Left lung (tissue), 10 donors: ENCODE results near the gene NAV1. TPM values are rescaled to one million over a fixed set of nuclear protein-coding genes. Genes with fewer than 3 reads are reported as not detected.

Source experiments
- ATAC-seq: fragments of 200-7000 bp; cut with Tn5 transposase; one replicate; pipeline ENCODE4 v1.9.1; 2020; ENCODE audit warnings: moderate library complexity
- DNase-seq, 4 donors: peaks; one replicate each; pipeline ENCODE4 v3.0.0-alpha.2; 2013 to 2020
- H3K27ac ChIP-seq, 2 donors: fragments of 200-600 bp; sonication (generic) in 1 of 2; one replicate each; pipeline versions ENCODE4 v1.5.0 to v1.8.0; 2020 to 2021
- H3K27me3 ChIP-seq, 2 donors: fragments of 200-600 bp; sonication (generic) in 1 of 2; one replicate each; pipeline versions ENCODE4 v1.5.0 to v1.8.0; 2020 to 2021
- H3K36me3 ChIP-seq, 2 donors: fragments of 200-600 bp; sonication (generic) in 1 of 2; one replicate each; pipeline versions ENCODE4 v1.5.0 to v1.8.0; 2020 to 2021
- H3K4me1 ChIP-seq, 2 donors: fragments of 200-600 bp; one replicate each; pipeline ENCODE4 v1.8.0; 2021
- H3K4me3 ChIP-seq, 2 donors: fragments of 200-600 bp; sonication (generic) in 1 of 2; one replicate each; pipeline versions ENCODE4 v1.5.0 to v1.8.0; 2020 to 2021; ENCODE audit warnings: mild to moderate bottlenecking in 1 of 2
- H3K9me3 ChIP-seq, 2 donors: fragments of 200-600 bp; sonication (generic) in 1 of 2; one replicate each; pipeline versions ENCODE4 v1.5.0 to v1.8.0; 2020 to 2021
- intact Hi-C, 2 donors: fragments of 100-400 bp; cut with DNase I; formaldehyde crosslinking; loops; one replicate each; pipeline versions ENCODE4 v1.11.2 to v1.14.2; 2022
- polyA plus RNA-seq, 6 donors: library from polyadenylated mRNA; unstranded; fragments of 120-200 nt; gene quantifications; one replicate each; pipeline ENCODE4 v1.2.1, GENCODE V29; 2013; ENCODE audit not compliant: insufficient read length in 6 of 6
- total RNA-seq, 2 donors: library from RNA; stranded (reverse); fragmentation: NEBNext Ultra II Directional; extraction: Animal tissue kit (Norgen Biotek cat#: 25700); gene quantifications; one replicate each; pipeline ENCODE4 v1.2.1, GENCODE V29; 2021
- TF ChIP-seq, protein P1 (sequence below), 2 donors: fragments of 200-600 bp; sonication (generic) in 1 of 2; IDR thresholded peaks; one replicate each; pipeline versions ENCODE4 v1.5.0 to v1.8.0; 2021; ENCODE audit warnings: antibody characterized with exemption in 2 of 2
- donor health status: DM: no; HTN: yes; CAD: no.
- donor health status: DM: no; HTN: no; CAD: no.

The NAV1 gene
- total and polyA plus RNA-seq, 8 donors: 20.2 to 41.5 (median 27.9) TPM

DNA sequence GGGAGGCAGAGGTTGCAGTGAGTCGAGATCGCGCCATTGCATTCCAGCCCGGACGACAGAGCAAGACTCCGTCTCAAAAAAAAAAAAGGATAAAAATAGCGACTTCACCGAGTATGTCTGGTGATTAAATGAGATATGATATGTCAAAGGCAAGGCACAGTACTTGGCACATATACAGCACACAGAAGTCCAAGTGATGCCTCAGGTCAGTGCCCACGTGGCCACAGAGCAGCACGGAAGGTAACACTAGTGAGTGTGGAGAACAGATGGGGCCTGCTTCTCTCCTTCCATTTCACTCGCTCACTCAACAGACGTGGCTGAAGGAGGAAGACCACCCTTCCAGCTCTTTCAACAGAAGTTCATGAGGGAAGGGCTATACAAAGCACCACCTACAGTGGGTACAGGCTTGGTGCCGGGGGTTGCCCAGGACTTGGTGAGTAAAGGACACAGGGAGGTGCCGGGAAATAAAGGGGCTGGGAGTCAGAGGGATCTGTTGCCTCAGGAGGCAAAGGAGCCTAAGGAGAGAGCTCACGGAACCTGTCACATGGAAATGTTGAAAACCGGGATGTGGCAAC is 40.9 kb upstream of the NAV1 start:
- DNase-seq (no peak), ATAC-seq (no peak)
- TF ChIP-seq, protein P1, sequence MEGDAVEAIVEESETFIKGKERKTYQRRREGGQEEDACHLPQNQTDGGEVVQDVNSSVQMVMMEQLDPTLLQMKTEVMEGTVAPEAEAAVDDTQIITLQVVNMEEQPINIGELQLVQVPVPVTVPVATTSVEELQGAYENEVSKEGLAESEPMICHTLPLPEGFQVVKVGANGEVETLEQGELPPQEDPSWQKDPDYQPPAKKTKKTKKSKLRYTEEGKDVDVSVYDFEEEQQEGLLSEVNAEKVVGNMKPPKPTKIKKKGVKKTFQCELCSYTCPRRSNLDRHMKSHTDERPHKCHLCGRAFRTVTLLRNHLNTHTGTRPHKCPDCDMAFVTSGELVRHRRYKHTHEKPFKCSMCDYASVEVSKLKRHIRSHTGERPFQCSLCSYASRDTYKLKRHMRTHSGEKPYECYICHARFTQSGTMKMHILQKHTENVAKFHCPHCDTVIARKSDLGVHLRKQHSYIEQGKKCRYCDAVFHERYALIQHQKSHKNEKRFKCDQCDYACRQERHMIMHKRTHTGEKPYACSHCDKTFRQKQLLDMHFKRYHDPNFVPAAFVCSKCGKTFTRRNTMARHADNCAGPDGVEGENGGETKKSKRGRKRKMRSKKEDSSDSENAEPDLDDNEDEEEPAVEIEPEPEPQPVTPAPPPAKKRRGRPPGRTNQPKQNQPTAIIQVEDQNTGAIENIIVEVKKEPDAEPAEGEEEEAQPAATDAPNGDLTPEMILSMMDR (IDR thresholded peaks at IDR 0.05): no peak
- peaks cover 58 to 82% of the 10 kb centered on the region in 2 donors for H3K4me1 ChIP-seq
- H3K9me3 ChIP-seq: no peaks in the 10 kb centered on the region
- intact Hi-C loops: no loop called here
- no peak overlapping the region for H3K27ac ChIP-seq
- H3K4me3 ChIP-seq: no peak overlapping the region
- H3K36me3 ChIP-seq: peaks cover 0 to 38% of the 10 kb centered on the region in 2 donors
- no peaks in the 10 kb centered on the region for H3K27me3 ChIP-seq

DNA sequence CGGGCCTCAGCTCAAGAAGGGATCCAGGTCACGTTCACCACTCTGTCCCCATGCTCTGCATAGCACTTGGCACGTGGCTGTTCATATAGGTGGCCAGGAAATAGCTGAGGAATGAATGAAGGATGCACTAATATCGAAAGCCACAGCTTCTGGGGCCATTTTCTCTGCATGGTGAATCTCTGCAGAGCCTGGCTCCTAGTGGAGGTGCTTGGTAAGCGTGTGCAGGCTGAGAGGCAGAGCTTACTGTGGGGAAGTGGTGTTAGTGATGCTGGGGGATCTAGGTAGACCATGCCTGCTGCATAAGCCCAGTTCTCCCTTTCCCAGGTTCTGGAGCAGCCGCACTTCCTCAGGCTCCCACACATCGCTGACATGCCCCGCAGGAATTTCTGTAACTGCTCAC is 40.3 kb upstream of the NAV1 start:
- DNase-seq (no peak), ATAC-seq (no peak)
- TF ChIP-seq, protein P1 (IDR thresholded peaks at IDR 0.05): no peak
- H3K36me3 ChIP-seq: peaks cover 0 to 32% of the 10 kb centered on the region in 2 donors
- intact Hi-C loops: no loop called here
- H3K27me3 ChIP-seq: no peaks in the 10 kb centered on the region
- no peak overlapping the region for H3K4me3 ChIP-seq
- H3K9me3 ChIP-seq: no peaks in the 10 kb centered on the region
- H3K27ac ChIP-seq: no peak overlapping the region
- H3K4me1 ChIP-seq: peaks cover 64 to 85% of the 10 kb centered on the region in 2 donors

DNA sequence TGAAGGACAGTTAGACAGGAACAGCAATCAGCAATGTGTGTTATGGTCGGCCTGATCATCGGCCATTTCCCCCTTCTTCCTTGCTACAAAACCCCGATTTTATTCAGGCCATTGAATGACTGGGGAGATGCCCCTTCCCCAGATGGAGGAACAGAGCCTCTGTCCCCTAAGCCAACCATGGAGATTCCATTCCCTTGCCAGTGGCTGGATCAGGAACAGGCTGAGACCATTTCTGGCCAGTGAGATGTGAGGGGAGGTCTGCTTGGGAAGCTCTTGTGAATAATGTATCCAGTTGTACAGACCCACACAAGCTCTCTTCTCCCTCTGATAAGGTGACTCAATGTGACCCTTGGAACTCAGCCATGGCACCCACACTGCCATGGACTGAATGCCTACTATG is 39.7 kb upstream of the NAV1 start:
- intact Hi-C loops: no loop called here
- DNase-seq (no peak), ATAC-seq (no peak)
- Histone ChIP-seq H3K4me1 (peaks cover 64 to 85% of the 10 kb centered on the region in 2 donors), H3K9me3 (no peaks in the 10 kb centered on the region), H3K27me3 (no peaks in the 10 kb centered on the region), H3K27ac (no peak overlapping the region), H3K4me3 (no peak overlapping the region), H3K36me3 (peaks cover 0 to 29% of the 10 kb centered on the region in 2 donors)
- TF ChIP-seq, protein P1 (IDR thresholded peaks at IDR 0.05): no peak

DNA sequence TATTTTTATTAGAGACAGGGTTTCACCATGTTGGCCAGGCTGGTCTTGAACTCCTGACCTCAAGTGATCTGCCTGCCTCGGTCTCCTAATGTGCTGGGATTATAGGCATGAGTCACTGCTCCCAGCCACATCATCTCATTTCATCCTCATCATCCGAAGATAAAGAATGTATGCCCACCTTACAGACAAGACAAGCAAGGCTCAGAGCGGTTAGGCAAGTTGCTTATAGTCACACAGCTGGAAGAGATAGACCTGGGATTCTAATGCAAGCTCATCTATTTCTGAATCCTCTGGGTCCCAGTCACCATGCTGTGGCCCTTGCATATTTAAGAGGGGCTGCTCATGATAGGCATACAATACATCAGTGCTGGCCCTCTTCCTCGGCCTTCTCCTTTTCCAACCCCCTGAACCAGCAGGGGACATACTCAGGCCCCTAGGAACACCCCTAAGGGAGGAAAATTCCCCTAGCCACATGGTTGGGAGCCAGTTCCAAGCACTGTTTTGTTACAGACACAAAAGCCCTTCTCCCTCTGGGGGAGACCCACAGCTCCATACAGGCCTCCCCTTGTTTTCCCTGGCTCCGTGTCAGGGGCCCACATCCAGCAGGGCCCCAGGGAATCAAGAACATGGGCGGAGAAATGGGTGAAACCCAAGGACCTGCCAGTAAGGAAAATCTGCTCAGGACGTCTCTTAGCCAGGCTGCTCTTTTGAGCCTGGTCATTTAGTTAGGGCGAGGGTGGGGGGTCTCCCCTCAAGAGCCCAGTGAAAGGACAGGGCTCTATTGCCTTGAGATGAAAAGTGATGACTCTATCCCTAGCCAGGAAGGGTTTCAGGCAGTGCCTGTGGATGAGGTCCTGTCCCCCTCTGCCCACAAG is 38.9 kb upstream of the NAV1 start:
- ATAC-seq: no peak
- no peak for DNase-seq
- no peak overlapping the region for H3K4me3 ChIP-seq
- H3K27ac ChIP-seq: peak overlapping the region; percentile 57 to 96
- intact Hi-C loops: no loop called here
- TF ChIP-seq, protein P1 (IDR thresholded peaks at IDR 0.05): no peak
- peaks cover 63 to 85% of the 10 kb centered on the region in 2 donors for H3K4me1 ChIP-seq
- H3K9me3 ChIP-seq: no peaks in the 10 kb centered on the region
- H3K27me3 ChIP-seq: no peaks in the 10 kb centered on the region
- H3K36me3 ChIP-seq: peaks cover 0 to 22% of the 10 kb centered on the region in 2 donors

DNA sequence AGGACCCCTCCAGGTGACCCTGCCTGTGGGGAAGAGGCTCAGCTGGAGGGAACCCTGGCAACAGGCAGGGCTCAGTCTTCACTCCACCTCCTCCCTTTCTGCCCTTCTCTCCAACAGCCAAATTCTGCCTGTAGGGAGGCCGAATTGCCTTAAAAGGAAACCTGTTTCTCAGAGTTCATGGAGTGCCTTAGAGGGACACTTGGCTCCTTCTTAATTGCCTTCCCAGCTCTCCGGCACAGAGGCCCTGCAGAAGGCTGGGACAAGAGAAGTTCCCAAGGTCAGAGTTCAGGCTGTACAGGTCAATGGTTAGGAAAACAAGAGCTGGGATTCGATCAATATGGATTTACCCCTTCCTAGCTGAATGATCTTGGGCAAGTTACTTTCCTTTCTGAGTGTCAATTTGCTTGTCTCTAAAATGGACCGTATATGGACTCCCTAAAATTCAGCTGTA is 38.2 kb upstream of the NAV1 start:
- DNase-seq: peak in 1 of 4 donors; percentile 69
- peaks cover 63 to 85% of the 10 kb centered on the region in 2 donors for H3K4me1 ChIP-seq
- peak; percentile 50 for ATAC-seq

More for the DNA sequence above, 38.2 kb upstream of the NAV1 start:
- H3K4me3 ChIP-seq: no peak overlapping the region
- TF ChIP-seq, protein P1 (IDR thresholded peaks at IDR 0.05): no peak
- no peaks in the 10 kb centered on the region for H3K9me3 ChIP-seq
- H3K27ac ChIP-seq: peak overlapping the region; percentile 57 to 96
- H3K36me3 ChIP-seq: peaks cover 0 to 16% of the 10 kb centered on the region in 2 donors
- H3K27me3 ChIP-seq: no peaks in the 10 kb centered on the region
- intact Hi-C loops: no loop called here
